HG02943 (cell line): Measurements from ENCODE around the gene SH2D1A.
"Not testable (repeated sequence)": the region's sequence is repeated elsewhere in the genome, so short reads cannot be mapped to it uniquely, and the experiment has no call there.

Experiments used
- ATAC-seq: cut with Tn5 transposase; IDR thresholded peaks from one replicate; pipeline ENCODE4 v1.9.1; 2021; ENCODE audit warnings: mild to moderate bottlenecking, low read depth, moderate library complexity; ENCODE audit not compliant: unreplicated experiment

SH2D1A gene

GRCh38 chrX:124346117-124346876 is at the start of gene SH2D1A:
Gene SH2D1A (plus strand): TSS chrX:124346563. CDS start chrX:124346643, 80 bp downstream.
- ATAC-seq, result no peak

GRCh38 chrX:124299323-124299722 is 47.0 kb upstream of the SH2D1A start:
- not testable (repeated sequence) for ATAC-seq

GRCh38 chrX:124300405-124300804 is 46.0 kb upstream of the SH2D1A start:
- ATAC-seq, result no peak

- no peak for ATAC-seq
These were observed 39.0 kb upstream of the SH2D1A start for GRCh38 chrX:124307253-124307907.

- ATAC-seq, result no peak
These were observed 20.6 kb upstream of the SH2D1A start for GRCh38 chrX:124325732-124326131.

GRCh38 chrX:124328765-124329164 is 17.6 kb upstream of the SH2D1A start:
- ATAC-seq, result no peak

GRCh38 chrX:124332481-124333424 is 13.6 kb upstream of the SH2D1A start, which contains the start of gene TEX13D:
Gene TEX13D (plus strand): TSS chrX:124332660. CDS start chrX:124332918, 258 bp downstream.
- no peak for ATAC-seq

GRCh38 chrX:124333862-124334261 is 12.5 kb upstream of the SH2D1A start:
- no peak for ATAC-seq

- ATAC-seq, result not testable (repeated sequence)
These were observed 11.8 kb upstream of the SH2D1A start for GRCh38 chrX:124334555-124334954.

- ATAC-seq, result no peak
These were observed 10.8 kb upstream of the SH2D1A start for GRCh38 chrX:124335598-124335997.

GRCh38 chrX:124337916-124338315 is 8.4 kb upstream of the SH2D1A start:
- no peak for ATAC-seq

GRCh38 chrX:124338733-124339514 is 7.4 kb upstream of the SH2D1A start:
- ATAC-seq, result no peak

- ATAC-seq, result no peak
These were observed 4.8 kb upstream of the SH2D1A start for GRCh38 chrX:124341396-124342132.

- ATAC-seq, result no peak
These were observed 4.0 kb upstream of the SH2D1A start for GRCh38 chrX:124342174-124342867.

- no peak for ATAC-seq
These were observed 3.3 kb upstream of the SH2D1A start for GRCh38 chrX:124343016-124343415.

GRCh38 chrX:124344246-124344645 is 2.1 kb upstream of the SH2D1A start:
- ATAC-seq, result no peak

- ATAC-seq, result no peak
These were observed 496 bp downstream of the SH2D1A start for GRCh38 chrX:124346877-124347241.

- ATAC-seq, result no peak
These were observed 879 bp downstream of the SH2D1A start for GRCh38 chrX:124347242-124347641.

GRCh38 chrX:124348182-124348581 is 1.8 kb downstream of the SH2D1A start:
- ATAC-seq, result no peak
